GM21447 (cell line): Measurements from ENCODE around the gene NCR1.
"Not testable (repeated sequence)": the region's sequence is repeated elsewhere in the genome, so short reads cannot be mapped to it uniquely, and the experiment has no call there.

Experiments
- ATAC-seq: cut with Tn5 transposase; IDR thresholded peaks from one replicate; pipeline ENCODE4 v1.9.1; 2021; ENCODE audit not compliant: unreplicated experiment

The NCR1 gene

DNA sequence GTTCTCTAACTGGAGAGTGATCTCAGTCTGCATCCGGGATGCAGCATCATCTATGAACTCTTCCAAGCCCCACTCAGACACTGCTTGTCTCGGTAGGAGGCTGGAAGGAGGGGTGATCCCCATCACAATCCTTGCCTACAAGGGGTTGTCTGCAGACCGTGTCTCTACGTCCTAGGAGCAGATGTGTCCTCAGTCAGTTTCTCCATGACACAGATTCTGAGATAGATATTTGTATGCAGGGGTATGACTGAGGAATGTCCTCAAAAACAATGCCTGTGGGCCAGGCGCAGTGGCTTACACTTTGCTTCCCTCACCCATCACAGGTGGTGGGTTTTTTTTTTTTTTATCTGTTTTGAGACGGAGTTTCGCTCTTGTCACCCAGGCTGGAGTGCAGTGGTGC, 871 bp downstream of the NCR1 start:
- ATAC-seq, result no peak

DNA sequence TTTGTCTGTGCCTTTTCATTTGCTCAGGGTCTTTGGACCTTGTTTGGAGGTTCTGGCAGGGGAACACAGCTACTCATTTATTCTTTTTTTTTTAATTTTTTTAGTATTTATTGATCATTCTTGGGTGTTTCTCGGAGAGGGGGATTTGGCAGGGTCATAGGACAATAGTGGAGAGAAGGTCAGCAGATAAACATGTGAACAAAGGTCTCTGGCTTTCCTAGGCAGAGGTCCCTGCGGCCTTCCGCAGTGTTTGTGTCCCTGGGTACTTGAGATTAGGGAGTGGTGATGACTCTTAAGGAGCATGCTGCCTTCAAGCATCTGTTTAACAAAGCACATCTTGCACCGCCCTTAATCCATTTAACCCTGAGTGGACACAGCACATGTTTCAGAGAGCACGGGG, 2.0 kb downstream of the NCR1 start:
- not testable (repeated sequence) for ATAC-seq

DNA sequence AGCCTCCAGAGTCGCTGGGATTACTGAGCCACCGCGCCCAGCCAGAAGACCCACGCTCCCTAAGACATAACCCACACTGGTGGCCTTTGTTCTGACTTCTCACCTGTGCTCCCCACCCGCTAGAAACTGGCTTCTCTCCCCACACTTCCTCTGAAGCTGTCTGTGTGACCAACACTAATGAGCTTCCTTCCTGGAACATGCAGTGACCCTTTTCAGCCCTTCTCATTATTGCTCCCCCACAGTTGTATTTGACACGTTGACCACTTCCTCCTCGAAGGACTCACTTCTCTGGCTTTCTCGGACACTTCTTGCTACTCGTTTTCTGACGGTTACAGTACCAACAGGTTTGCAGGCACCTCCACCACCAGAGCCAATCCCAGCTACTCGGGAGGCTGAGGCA, 10.9 kb downstream of the NCR1 start:
- no peak for ATAC-seq

DNA sequence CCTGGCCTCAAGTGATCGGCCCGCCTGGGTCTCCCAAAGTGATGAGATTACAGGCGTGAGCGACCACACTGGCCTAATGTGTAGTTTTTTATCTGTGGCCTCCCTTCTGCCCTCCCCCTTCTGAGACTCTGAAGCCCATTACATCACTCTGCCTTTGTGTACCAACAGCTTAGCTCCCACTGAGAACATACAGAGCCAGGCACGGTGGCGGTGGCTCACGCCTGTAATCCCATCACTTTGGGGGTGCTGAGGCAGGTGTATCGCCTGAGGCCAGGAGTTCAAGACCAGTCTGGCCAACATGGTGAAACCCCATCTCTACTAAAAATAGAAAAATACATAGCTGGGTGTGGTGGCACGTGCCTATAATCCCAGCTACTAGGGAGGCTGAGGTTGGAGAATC, 12.6 kb downstream of the NCR1 start:
- no peak for ATAC-seq

DNA sequence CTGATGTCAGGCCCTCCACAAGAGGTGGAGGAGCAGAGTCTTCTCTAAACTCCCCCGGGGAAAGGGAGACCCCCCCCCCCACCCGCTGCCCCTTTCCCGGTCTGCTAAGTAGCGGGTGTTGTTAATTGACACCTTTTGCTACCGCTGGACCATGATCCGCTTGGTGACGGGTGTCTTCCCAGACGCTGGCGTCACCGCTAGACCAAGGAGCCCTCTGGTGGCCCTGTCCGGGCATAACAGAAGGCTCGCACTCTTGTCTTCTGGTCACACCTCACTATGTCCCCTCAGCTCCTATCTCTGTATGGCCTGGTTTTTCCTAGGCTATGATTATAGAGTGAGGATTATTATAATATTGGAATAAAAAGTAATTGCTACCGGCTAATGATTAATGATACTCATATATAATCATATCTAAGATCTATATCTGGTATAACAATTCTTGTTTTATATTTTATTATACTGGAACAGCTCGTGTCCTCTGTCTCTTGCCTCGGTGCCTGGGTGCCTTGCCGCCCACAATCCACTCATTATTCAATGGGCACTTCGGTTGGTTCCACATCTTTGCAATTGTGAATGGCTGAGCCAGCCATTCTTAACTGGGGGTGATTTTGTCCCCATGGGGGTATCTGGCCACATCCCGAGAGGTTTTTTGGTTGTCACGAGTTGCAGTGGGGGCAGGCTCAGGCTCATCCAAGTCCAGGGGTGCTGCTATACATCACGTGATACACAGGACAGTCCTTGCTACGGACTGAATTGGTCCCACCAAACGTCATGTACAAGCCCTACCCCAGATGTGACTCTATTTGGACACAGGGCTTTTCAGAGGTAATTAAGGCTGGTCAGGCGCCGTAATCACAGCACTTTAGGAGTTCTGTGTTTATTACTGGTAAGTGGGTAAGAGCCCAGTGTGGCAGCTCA, 14.0 kb downstream of the NCR1 start:
- not testable (repeated sequence) for ATAC-seq

DNA sequence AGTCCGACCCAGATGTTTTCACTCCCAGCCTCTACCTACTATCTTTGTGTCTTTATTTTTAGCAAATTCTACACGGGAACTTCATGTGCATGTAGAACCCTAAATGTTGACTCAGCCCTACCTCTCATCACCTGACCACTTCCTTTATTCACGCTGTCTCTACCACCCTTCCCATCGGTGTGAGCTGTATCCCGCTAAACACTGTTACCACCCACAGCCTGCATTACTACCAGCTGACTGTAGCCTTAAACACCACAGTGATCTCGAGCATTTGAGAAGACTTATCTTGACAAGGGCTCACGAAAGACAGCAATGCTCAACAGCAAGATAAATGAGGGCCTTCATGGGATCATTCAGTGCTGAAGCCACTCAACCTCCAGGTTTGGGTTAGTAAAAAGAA, 15.1 kb downstream of the NCR1 start:
- ATAC-seq, result no peak

DNA sequence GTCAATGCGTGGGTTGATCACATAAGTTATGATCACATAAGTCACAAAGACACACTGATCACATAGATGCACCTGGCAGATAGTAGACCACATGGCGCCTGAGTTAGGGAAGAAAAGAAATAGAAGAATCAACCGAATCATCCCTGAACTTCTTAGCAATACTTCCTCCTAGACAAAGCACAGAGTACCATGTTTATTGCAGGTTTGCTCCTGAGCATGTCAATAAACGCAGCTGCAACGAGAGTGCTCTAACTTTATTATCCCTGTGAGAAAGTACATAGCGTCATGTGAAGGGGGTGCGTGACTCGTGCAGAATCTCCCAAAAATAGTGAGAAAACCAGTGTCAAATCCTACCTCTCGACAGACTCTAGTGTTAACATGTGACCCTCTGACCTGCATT, 17.3 kb downstream of the NCR1 start:
- no peak for ATAC-seq

DNA sequence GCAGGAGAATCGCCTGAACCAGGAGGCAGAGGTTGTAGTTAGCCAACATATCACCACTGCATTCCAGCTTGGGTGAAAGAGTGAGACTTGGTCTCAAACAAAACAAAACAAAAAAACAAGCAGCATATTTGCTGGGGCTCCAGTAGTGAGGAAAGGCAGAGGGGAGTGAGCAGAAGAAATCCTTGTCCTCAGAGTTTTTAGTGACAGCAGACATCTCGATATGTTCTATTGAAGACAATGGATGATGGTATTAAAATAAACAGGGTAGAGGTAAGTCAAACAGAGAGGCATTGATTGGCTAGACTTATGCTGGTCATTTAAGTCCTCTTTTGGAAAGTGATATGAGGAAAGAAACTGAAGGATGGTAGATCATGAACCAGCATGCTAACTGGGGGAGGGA, 22.4 kb downstream of the NCR1 start:
- ATAC-seq, result no peak

DNA sequence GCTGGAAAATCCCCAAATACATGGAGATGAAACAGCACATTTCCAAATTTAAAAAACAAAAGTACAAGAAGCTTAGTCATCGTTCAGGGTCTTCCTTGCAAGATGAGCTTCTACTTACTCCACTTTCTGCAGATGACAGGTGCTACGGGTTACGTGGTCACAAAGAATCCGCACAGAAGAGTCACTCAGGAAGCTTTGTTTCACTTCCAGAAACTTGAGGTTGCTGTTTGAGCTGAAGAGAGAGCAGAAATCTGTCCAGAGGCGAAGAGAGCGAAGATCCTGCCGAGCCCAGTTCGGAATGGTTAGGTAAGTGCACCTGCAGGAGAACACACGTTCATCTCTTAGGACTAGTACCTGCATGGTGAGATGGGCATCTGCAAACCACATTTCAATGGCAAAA, 32.0 kb downstream of the NCR1 start:
- peak; percentile 61 for ATAC-seq

DNA sequence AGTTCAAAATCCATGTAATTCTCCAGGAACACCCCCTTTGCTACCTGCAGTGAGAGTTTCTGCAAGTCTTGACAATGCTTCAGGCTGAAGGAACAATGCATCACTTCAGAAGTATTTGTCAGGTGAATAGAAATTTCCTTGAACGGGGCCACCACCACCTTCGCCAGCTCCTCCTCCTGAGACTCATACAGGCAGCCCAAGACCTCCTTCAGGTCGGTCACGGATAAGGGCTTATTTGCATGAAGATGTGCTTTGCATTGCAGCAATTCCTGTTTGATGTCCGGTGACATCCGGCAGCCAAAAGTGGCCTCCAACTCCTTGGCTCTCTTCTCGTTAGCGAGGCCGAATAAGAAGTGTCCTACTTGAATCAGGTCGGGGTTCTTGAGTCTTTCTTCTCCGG, 33.0 kb downstream of the NCR1 start:
- no peak for ATAC-seq

DNA sequence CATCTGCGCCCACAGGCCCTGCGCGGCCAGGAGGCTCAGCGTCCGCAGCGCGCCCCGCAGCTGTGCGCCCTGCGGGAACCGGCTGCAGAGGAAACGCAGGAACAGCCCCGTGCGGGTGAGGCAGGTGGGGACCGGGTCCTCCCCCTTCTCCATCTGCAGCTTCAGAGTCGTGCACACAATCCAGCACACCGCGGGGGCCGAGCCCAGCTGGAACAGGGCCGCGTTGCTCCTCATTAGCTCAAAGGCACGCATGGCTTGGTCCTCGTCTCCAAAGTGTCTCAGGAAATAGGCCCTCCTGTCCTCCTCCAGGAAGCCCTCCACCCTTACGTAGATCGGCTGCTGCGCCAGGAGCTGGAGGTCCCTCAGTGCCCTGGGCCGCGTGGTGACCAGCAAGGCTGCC, 33.6 kb downstream of the NCR1 start:
- not testable (repeated sequence) for ATAC-seq

DNA sequence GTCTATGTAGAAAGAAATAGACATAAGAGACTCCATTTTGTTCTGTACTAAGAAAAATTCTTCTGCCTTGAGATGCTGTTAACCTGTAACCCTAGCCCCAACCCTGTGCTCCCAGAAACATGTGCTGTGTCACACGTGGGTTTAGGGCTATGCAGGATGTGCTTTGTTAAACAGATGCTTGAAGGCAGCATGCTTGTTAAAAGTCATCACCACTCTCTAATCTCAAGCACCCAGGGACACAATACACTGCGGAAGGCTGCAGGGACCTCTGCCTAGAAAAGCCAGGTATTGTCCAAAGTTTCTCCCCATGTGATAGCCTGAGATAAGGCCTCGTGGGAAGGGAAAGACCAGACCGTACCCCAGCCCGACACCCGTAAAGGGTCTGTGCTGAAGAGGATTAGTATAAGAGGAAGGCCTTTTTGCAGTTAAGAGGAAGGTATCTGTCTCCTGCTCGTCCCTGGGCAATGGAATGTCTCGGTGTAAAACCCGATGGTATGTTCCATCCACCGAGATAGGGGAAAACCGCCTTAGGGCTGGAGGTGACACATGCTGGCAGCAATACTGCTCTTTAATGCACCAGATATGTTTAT, 37.9 kb downstream of the NCR1 start:
- ATAC-seq, result not testable (repeated sequence)

DNA sequence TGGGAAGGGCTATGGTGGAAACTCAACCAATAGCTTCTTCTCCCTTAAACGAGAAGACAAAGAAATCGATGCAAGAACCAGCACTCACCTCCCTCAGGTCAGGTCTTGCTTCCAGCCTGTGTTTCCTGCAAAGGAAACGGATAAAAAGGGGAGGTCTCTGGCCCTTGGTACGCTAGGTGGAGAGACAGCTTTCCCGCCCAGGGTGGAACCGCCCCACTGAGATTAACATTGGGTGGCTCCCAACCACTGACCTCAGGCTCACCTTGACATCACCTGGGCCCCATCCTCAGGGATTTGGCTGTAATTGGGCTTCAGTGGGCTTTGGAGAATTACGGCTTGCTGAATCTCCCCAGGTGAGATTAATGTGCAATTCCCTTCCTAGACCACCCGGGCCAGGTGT, 41.4 kb downstream of the NCR1 start, which contains the start of gene NLRP7:
TSS of gene NLRP7 (minus strand) at position 150 of the 400 bp plus-strand sequence.
- no peak for ATAC-seq

DNA sequence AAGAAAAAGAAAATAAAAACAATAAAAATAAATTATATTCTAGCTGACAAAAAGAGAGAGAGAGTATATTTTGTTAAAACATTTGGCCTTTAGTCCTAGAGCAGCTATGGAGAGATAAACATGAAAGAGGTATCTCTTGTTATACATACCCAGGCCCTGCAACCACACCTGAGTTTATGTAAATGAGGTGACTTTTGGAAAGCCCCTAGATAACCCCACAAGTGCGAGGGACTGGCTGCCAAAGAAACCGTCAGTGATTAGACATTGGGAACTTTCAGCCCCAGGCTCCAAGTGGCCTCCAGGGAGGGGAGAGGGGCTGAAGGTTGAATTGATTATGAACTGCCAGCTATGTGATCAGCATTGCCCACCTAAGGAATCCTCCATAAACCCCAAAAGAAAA, 43.5 kb downstream of the NCR1 start:
- no peak for ATAC-seq

DNA sequence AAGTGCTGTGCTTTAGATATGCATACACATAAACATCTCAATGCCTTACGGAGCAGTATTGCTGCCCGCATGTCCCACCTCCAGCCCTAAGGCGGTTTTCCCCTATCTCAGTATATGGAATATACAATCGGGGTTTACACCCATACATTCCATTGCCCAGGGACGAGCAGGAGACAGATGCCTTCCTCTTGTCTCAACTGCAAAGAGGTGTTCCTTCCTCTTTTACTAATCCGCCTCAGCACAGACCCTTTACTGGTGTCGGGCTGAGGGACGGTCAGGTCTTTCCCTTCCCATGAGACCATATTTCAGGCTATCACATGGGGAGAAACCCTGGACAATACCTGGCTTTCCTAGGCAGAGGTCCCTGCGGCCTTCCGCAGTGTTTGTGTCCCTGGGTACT, 44.6 kb downstream of the NCR1 start:
- not testable (repeated sequence) for ATAC-seq

DNA sequence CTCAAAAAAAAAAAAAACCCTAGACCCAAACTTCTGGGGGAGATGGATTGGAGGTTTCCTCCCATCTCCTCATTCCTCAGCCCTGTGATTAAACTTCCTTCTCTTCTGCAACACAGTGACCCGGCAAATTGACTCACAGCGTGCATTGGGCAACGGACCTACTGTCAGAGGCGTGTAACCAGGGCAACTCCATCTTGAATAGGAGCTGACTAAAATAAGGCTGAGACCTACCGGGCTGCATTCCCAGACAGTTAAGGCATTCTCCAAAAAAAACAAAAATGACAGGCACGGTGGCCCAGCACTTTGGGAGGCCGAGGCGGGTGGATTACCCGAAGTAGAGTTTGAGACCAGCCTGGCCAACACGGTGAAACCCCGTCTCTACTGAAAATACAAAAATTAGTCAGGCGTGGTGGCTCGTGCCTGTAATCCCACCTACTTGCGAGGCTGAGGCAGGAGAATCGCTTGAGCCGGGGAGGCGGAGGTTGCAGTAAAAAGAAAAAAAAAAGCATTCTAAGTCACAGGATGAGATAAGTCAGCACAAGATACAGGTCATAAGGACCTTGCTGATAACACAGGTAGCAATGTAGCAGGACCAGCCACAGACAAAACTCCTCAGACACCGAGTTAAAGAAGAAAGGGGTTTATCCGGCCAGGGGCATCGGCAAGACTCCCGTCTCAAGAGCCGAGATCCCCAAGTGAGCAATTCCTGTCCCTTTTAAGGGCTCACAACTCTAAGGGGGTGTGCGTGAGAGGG, 46.8 kb downstream of the NCR1 start:
- no peak for ATAC-seq

DNA sequence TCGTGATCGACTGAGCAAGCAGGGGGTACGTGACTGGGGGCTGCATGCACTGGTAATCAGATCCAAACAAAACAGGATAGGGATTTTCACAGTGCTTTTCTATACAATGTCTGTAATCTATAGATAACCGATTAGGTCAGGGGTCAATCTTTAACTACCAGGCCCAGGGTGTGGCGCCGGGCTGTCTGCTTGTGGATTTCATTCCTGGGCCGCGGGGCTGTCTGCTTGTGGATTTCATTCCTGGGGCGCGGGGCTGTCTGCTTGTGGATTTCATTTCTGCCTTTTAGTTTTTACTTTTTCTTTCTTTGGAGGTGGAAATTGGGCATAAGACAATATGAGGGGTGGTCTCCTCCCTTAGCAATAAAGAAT, 47.4 kb downstream of the NCR1 start:
- not testable (repeated sequence) for ATAC-seq

DNA sequence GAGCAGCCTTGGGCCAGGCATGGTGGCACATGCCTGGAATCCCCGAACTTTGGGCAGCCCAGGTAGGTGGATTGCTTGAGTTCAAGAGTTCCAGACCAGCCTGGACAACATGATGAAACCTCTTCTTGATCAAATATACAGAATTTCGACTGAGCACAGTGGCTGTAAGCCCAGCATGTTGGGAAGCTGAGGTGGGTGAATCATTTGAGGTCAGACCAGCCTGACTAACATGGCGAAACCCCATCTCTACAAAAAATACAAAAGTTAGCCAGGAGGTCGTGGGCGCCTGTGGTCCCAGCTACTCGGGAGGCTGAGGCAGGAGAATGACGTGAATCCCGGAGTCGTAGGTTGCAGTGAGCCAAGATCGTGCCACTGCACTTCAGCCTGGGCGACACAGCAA, 49.4 kb downstream of the NCR1 start:
- no peak for ATAC-seq

DNA sequence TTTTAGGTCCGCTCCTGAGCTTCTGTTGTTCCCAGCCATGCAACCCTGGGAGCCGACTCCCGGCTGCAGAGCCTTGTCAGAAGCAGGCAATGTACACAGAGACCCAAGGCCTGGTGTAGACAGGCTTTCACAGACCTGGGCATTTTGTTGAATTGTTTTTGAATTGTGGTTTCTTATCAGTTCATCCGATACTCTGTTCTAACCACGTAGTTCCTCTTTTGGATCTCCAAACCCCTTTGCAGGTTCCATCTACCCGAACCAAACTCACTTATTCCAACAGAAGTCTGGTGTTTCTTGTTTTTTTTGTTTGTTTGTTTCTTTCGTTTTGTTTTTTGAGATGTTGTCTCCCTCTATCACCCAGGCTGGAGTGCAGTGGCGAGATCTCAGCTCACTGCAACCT, 53.9 kb downstream of the NCR1 start:
- no peak for ATAC-seq
